Duodenal mucosa (tissue), 2 donors: ENCODE results near the gene C12orf56.
"Not testable (repeated sequence)": the region's sequence is repeated elsewhere in the genome, so short reads cannot be mapped to it uniquely, and the experiment has no call there.

Source experiments
- H3K27ac ChIP-seq: one replicate; pipeline ENCODE4 v1.7.0; 2013; ENCODE audit warnings: low read depth, low read length
- H3K27me3 ChIP-seq, 2 donors: one replicate each; pipeline ENCODE4 v1.7.0; 2013; ENCODE audit warnings: low read length in 2 of 2, control low read depth in 1 of 2; ENCODE audit not compliant: insufficient read depth in 2 of 2, control insufficient read depth in 1 of 2
- H3K36me3 ChIP-seq, 2 donors: one replicate each; pipeline ENCODE4 v1.7.0; 2013; ENCODE audit warnings: low read length in 2 of 2, control low read depth in 1 of 2; ENCODE audit not compliant: insufficient read depth in 2 of 2, control insufficient read depth in 1 of 2
- H3K4me1 ChIP-seq, 2 donors: one replicate each; pipeline ENCODE4 v1.7.0; 2013; ENCODE audit warnings: low read length in 2 of 2, control low read depth in 1 of 2; ENCODE audit not compliant: insufficient read depth in 2 of 2, control insufficient read depth in 1 of 2
- H3K4me3 ChIP-seq, 2 donors: one replicate each; pipeline ENCODE4 v1.7.0; 2013; ENCODE audit warnings: low read length in 2 of 2, low read depth in 1 of 2
- H3K9ac ChIP-seq, 2 donors: one replicate each; pipeline ENCODE4 v1.7.0; 2013; ENCODE audit warnings: low read length in 2 of 2, low read depth in 1 of 2
- H3K9me3 ChIP-seq, 2 donors: one replicate each; pipeline ENCODE4 v1.7.0; 2013; ENCODE audit warnings: low read length in 2 of 2, control low read depth in 1 of 2; ENCODE audit not compliant: control insufficient read depth in 1 of 2

C12orf56 gene

DNA sequence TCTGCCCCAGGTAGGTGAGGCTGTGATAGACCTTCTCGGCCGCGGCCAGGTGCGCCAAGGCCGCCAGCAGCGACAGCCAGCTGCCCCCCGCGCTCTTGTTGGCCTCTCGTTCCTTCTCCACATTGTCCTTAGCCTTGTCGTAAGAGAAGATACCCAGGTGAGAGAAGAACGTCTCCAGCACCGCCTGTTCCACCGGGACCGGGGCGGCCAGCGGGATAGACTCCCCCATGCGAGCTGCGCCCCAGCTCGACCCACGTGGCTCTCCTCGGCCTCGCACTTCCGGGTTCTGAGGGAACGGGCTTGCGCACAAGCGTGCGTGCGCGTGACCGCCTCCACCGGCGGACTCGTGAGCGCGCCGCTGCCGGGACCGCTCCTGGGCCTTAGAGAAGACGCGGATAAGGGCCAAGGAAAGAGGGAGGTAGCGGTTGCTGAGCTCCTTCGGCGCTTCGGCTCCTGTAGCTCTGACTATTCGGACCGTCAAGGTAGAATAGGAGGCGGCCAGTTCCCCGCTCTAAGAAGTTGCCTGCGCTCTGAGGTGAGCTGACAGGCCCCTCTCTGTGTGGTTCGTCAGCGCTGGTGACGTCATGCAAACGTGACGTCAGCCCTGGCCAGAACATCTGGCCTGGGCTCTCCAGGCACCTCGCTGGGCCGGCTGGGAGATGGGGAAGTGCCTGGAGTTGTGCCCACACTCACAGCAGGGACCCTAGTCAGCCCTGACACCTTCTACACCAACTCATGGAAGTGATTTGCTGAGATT, 168.4 kb downstream of the C12orf56 start, which contains the start of gene KICS2:
TSS of gene KICS2 (minus strand) at position 288 of the 757 bp plus-strand sequence. CDS start at position 229, 59 bp downstream.
- peak within 1 kb of the TSS; percentile 83 to 93 for H3K4me3 ChIP-seq
- H3K27me3 ChIP-seq: no peaks in the 10 kb centered on the region
- peaks cover 0 to 16% of the 10 kb centered on the region in 2 donors for H3K4me1 ChIP-seq
- no peaks in the 10 kb centered on the region for H3K9me3 ChIP-seq
- H3K36me3 ChIP-seq: no peaks in the 10 kb centered on the region
- H3K27ac ChIP-seq: peak within 1 kb of the TSS; percentile 82
- H3K9ac ChIP-seq: peak within 1 kb of the TSS; percentile 72 to 87

DNA sequence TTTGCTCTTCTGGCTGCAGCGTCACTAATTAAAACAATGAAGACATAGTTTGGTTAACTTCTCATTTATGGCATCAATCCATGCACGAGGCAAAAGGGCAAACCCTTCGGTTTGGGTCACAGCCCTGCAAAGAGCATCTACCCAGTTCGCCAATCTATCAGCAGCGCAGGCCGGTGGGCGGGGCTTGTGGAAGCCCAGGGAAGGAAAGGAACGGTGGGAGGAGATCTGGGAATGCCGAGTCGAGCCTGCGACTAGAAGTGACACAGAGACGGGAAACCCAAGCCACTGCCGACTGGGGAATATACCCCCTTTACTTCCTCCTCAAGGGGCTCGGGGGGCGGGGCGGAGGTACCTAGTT, 168.9 kb downstream of the C12orf56 start:
- peak overlapping the region; percentile 72 to 87 for H3K9ac ChIP-seq
- no peaks in the 10 kb centered on the region for H3K36me3 ChIP-seq
- H3K27ac ChIP-seq: peak overlapping the region; percentile 82
- no peaks in the 10 kb centered on the region for H3K9me3 ChIP-seq
- H3K27me3 ChIP-seq: no peaks in the 10 kb centered on the region
- H3K4me3 ChIP-seq: peak overlapping the region; percentile 83 to 93
- peaks cover 0 to 16% of the 10 kb centered on the region in 2 donors for H3K4me1 ChIP-seq

DNA sequence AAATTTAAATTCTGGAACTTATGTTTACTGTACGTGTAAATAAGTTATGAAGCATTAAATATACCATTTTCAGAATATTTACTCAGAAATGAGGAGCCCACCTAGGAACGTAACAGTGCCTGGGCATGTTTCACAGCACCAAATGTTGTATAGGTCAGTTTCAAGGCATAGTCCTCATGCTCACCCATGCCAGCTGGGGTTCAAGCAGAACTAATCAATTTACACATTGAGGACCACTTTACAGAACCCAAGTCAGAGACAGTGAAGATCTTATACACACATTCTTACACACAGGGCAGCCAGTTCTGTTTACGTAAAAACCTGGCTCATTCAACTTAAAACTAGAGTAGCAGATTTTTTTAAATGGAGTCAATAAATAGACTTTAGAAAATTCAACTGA, 170.5 kb downstream of the C12orf56 start:
- Histone ChIP-seq H3K9me3 (no peaks in the 10 kb centered on the region), H3K27ac (no peak overlapping the region), H3K4me1 (peaks cover 0 to 16% of the 10 kb centered on the region in 2 donors), H3K9ac (no peak overlapping the region), H3K36me3 (no peaks in the 10 kb centered on the region), H3K4me3 (no peak overlapping the region), H3K27me3 (no peaks in the 10 kb centered on the region)

DNA sequence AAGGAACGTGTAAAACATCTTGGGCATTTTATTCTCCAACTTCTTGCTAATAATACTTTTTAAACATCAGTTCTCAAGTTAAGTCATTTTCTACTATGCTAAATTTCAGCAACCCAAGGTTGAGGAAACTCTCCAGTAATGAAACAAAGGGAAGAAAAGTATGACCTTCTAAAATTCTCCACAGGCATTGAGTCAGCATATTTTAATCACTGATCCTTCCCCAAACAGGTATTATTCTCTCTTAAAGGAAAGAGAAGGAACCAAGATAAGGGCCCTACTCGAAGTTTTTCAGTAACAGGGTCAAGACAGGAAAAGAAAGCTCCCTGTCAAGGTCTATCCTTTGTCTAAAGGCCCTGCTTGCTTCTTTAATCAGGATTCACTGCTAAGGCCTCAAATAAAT, 171.4 kb downstream of the C12orf56 start:
- Histone ChIP-seq H3K27me3 (no peaks in the 10 kb centered on the region), H3K27ac (no peak overlapping the region), H3K36me3 (peaks cover 0 to 4% of the 10 kb centered on the region in 2 donors), H3K9ac (no peak overlapping the region), H3K9me3 (no peaks in the 10 kb centered on the region), H3K4me3 (no peak overlapping the region), H3K4me1 (peaks cover 0 to 16% of the 10 kb centered on the region in 2 donors)

DNA sequence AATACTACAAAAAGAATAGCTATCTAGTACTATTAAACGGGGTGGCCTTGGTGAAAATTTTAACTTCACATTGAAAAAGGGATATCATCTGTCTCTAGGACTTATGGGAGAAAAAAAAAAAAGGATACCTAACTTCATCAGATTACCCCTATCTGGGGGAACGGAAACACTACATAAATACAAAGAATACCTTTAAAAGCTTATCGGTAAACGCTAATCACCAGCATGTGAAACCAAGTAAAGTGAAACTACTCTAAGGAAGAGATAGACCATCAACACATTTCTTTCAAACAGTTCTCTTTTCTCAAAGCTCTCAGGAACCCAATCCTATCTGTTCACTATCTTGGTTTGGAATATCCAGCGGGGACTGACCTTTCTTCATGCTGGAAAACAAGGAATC, 172.0 kb downstream of the C12orf56 start:
- Histone ChIP-seq H3K36me3 (peaks cover 0 to 7% of the 10 kb centered on the region in 2 donors), H3K27me3 (no peaks in the 10 kb centered on the region), H3K4me3 (peak overlapping the region in 1 of 2 donors; percentile 30), H3K9me3 (no peaks in the 10 kb centered on the region), H3K27ac (no peak overlapping the region), H3K4me1 (peaks cover 0 to 16% of the 10 kb centered on the region in 2 donors), H3K9ac (no peak overlapping the region)

DNA sequence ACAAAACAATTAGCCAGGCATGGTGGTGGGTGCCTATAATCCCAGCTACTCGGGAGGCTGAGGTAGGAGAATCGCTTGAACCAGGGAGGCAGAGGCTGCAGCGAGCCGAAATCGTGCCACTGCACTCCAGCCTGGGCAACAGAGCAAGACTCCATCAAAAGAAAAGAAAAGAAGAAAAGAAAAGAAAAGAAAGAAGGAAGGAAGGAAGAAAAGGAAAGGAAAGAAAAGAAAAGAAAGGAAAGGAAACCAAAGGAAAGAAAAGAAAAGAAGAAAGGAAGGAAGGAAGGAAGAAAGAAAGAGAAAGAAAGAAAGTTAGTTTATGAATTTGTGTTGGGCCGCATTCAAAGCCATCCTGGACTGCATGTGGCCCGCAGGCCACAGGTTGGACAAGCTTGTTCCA, 172.9 kb downstream of the C12orf56 start:
- H3K36me3 ChIP-seq, H3K9ac ChIP-seq, H3K27me3 ChIP-seq, H3K9me3 ChIP-seq, H3K4me3 ChIP-seq, H3K27ac ChIP-seq: not testable (repeated sequence)
- peaks cover 0 to 16% of the 10 kb centered on the region in 2 donors for H3K4me1 ChIP-seq

DNA sequence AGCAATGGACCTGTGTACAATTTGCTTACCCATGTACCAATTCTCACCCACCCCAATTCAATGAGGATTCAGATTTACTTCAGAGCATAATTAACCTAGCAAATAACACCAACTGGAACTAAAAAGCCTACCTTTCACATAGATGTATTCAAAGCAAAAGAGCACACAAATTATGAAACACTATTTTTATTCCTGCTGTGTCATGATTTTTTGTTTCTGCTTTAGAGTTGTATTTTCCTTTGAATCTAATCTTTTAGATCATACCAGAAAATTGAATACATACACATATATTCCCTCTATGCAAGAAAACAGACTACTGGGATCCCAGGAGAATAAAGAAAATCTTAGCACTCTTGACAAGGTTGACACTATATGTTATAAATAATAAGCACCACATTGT, 174.3 kb downstream of the C12orf56 start:
- peaks cover 0 to 7% of the 10 kb centered on the region in 2 donors for H3K36me3 ChIP-seq
- H3K27ac ChIP-seq: no peak overlapping the region
- no peaks in the 10 kb centered on the region for H3K27me3 ChIP-seq
- H3K9me3 ChIP-seq: no peaks in the 10 kb centered on the region
- peaks cover 0 to 12% of the 10 kb centered on the region in 2 donors for H3K4me1 ChIP-seq
- no peak overlapping the region for H3K4me3 ChIP-seq
- H3K9ac ChIP-seq: no peak overlapping the region
